Caco-2 (cell line): Measurements from ENCODE around the gene PDCD1LG2. TPM values are rescaled to one million over a fixed set of nuclear protein-coding genes. Genes with fewer than 3 reads are reported as not detected.

ENCODE experiments used
- BruUV-seq: library from RNA; stranded (reverse); fragments of 400-500 nt; replicated peaks from 2 replicates; lab custom pipeline; 2021; lab: Mats Ljungman, UMichigan
- CTCF ChIA-PET: fragments of 300-600 bp; sonication (Branson Sonifier 250); formaldehyde crosslinking; loops from one replicate; lab custom pipeline; 2022; ENCODE audit warnings: antibody characterized with exemption; lab: Charles Lee
- POLR2A ChIA-PET: fragments of 300-600 bp; sonication (Branson Sonifier 250); formaldehyde crosslinking; loops from one replicate; lab custom pipeline; 2022; ENCODE audit warnings: antibody characterized with exemption; lab: Charles Lee
- DNase-seq, 2 experiments: peaks; one replicate each; pipeline versions ENCODE4 v3.0.0 to v3.0.0-alpha.2; 2020 to 2022
- H3K27me3 ChIP-seq: replicated peaks from 2 replicates; pipeline ENCODE4 v1.6.0; 2011; ENCODE audit warnings: low read length; ENCODE audit not compliant: control insufficient read depth, insufficient read depth
- H3K36me3 ChIP-seq: 2 replicates; pipeline ENCODE4 v1.5.1; 2011; ENCODE audit warnings: low read length; ENCODE audit not compliant: control insufficient read depth, insufficient read depth
- H3K4me1 ChIP-seq: fragments of 250-450 bp; sonication (Bioruptor Pico); 2 replicates; pipeline ENCODE4 v1.5.1; 2020; ENCODE audit warnings: mild to moderate bottlenecking
- H3K4me3 ChIP-seq: 2 replicates; pipeline ENCODE4 v1.5.1; 2011; ENCODE audit warnings: low read depth, mild to moderate bottlenecking, control low read depth, low read length
- H3K9me3 ChIP-seq: fragments of 250-450 bp; sonication (Bioruptor Pico); 2 replicates; pipeline ENCODE4 v1.5.1; 2020; ENCODE audit warnings: mild to moderate bottlenecking, moderate library complexity
- H3K27ac Mint-ChIP-seq: one replicate; pipeline ENCODE4 v1.8.0; 2022; ENCODE audit warnings: mixed read lengths; ENCODE audit not compliant: unreplicated experiment
- H3K27me3 Mint-ChIP-seq: one replicate; pipeline ENCODE4 v1.8.0; 2022; ENCODE audit warnings: mixed read lengths; ENCODE audit not compliant: insufficient read depth, unreplicated experiment
- H3K36me3 Mint-ChIP-seq: one replicate; pipeline ENCODE4 v1.8.0; 2022; ENCODE audit warnings: mild to moderate bottlenecking, mixed read lengths; ENCODE audit not compliant: insufficient read depth, unreplicated experiment
- H3K4me1 Mint-ChIP-seq: one replicate; pipeline ENCODE4 v1.8.0; 2022; ENCODE audit warnings: low read depth, mixed read lengths; ENCODE audit not compliant: unreplicated experiment
- H3K4me3 Mint-ChIP-seq: one replicate; pipeline ENCODE4 v1.8.0; 2022; ENCODE audit warnings: mild to moderate bottlenecking, moderate library complexity, mixed read lengths; ENCODE audit not compliant: unreplicated experiment
- H3K9me3 Mint-ChIP-seq: one replicate; pipeline ENCODE4 v1.8.0; 2022; ENCODE audit warnings: mixed read lengths; ENCODE audit not compliant: unreplicated experiment
- CTCF ChIP-seq, 2 experiments: fragments of 200-600 bp in 1 of 2; IDR thresholded peaks; 1 replicate in 1 of 2; 2 replicates in 1 of 2; pipeline versions ENCODE4 v1.5.1 to v1.8.0; 2011 to 2022; ENCODE audit warnings: antibody characterized with exemption in 1 of 2, control low read depth in 1 of 2, inconsistent platforms in 1 of 2, low read depth in 1 of 2, low read length in 1 of 2, mild to moderate bottlenecking in 1 of 2, moderate library complexity in 1 of 2; ENCODE audit not compliant: insufficient read depth in 1 of 2, severe bottlenecking in 1 of 2, unreplicated experiment in 1 of 2
- intact Hi-C: fragments of 100-400 bp; cut with micrococcal nuclease; formaldehyde crosslinking; loops from one replicate; pipeline ENCODE4 v1.10.0; 2022; ENCODE audit not compliant: unreplicated experiment
- total RNA-seq: library from RNA; stranded (reverse); gene quantifications from 2 replicates; pipeline ENCODE4 v1.2.3, GENCODE V29; 2022

The PDCD1LG2 gene
- total RNA-seq, 1 experiment from 2014 or later, result not detected

DNA sequence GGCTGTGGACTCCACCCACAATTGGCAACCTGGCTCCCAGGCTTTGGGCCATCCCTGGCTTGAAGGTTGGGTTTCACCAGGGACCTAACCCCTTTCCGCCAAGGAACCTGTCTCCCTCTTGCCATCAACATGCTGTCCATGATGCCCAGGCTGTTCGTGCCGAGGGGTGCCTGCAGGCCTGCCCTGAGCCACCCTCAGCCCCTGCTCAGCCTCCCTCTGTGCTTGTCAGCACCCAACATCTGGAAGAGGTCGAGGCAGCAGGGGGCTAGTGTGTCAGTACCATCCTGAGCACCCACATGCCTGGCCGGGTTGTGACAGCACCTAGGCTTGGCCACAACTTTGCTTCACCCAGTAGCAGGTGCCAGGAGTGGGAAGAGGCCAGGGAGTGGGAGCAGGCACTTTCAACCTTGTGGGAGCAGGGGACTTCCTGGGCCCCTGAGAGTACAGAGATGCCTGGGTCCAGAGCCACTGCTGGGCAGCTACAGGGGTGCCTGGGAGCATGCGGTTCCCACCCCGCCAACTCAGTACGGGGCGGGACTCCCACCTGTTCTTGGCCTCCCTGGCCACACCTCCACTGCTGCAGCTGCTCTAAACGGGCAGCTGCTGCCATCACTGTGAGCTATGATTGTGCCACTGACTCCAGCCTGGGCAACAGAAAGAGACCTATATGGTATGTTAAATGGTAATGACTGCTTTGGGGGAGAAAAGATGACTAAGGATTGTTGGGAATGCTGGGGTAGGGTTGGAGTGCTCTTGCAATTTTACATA lies 6.3 kb downstream of the PDCD1LG2 start:
- BruUV-seq, result no TSS peak
- Mint-ChIP-seq H3K4me1 (no peaks in the 10 kb centered on the region), H3K9me3 (no peaks in the 10 kb centered on the region), H3K36me3 (no peaks in the 10 kb centered on the region), H3K27me3 (peaks cover 3% of the 10 kb centered on the region), H3K27ac (no peak overlapping the region), H3K4me3 (no peak overlapping the region)
- POLR2A ChIA-PET, result no interaction called here
- intact Hi-C loops, result no loop called here
- Histone ChIP-seq H3K36me3 (no peaks in the 10 kb centered on the region), H3K4me3 (no peak overlapping the region), H3K4me1 (no peaks in the 10 kb centered on the region), H3K27me3 (no peaks in the 10 kb centered on the region), H3K9me3 (no peaks in the 10 kb centered on the region)
- TF ChIP-seq CTCF (IDR thresholded peaks at IDR 0.05; ENCODE audit: insufficient read depth in 1 of 2, low read depth in 1 of 2, low read length in 1 of 2, severe bottlenecking in 1 of 2, unreplicated experiment in 1 of 2), result no peak
- DNase-seq, result no peak
- CTCF ChIA-PET, result no interaction called here

GRCh38 chr9:5518171-5518936 lies 8.0 kb downstream of the PDCD1LG2 start:
- BruUV-seq, result no TSS peak
- H3K4me1 Mint-ChIP-seq, result no peaks in the 10 kb centered on the region
- Histone ChIP-seq H3K36me3 (no peaks in the 10 kb centered on the region), H3K4me1 (no peaks in the 10 kb centered on the region), H3K4me3 (no peak overlapping the region), H3K27me3 (no peaks in the 10 kb centered on the region), H3K9me3 (no peaks in the 10 kb centered on the region)
- no peak overlapping the region for H3K27ac Mint-ChIP-seq
- CTCF ChIA-PET, result no interaction called here
- no peak for DNase-seq
- no peaks in the 10 kb centered on the region for H3K27me3 Mint-ChIP-seq
- intact Hi-C loops, result no loop called here
- no peak overlapping the region for H3K4me3 Mint-ChIP-seq
- H3K9me3 Mint-ChIP-seq, result no peaks in the 10 kb centered on the region
- no peaks in the 10 kb centered on the region for H3K36me3 Mint-ChIP-seq
- POLR2A ChIA-PET, result no interaction called here
- TF ChIP-seq CTCF (IDR thresholded peaks at IDR 0.05; ENCODE audit: insufficient read depth in 1 of 2, low read depth in 1 of 2, low read length in 1 of 2, severe bottlenecking in 1 of 2, unreplicated experiment in 1 of 2), result no peak

DNA sequence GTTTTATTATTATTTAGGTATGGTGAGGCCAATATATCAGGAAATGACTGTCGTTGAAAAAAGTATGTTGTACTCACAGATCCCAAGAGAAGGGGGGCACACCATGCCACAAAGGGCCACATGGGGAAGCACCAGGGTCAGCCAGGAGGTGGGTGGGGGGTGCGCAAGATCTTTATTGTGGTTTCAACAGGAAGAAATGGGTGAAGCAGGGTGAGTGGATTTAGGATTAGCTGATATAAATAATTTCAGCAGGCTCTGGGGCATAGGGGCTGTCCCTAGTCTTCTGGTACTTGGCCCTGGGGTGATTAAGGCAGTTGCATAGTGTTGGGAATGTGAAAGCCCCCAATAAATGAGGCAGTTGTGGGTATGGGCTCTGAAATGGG lies 8.6 kb downstream of the PDCD1LG2 start:
- Histone ChIP-seq H3K27me3 (no peaks in the 10 kb centered on the region), H3K36me3 (no peaks in the 10 kb centered on the region), H3K4me3 (no peak overlapping the region), H3K9me3 (no peaks in the 10 kb centered on the region), H3K4me1 (no peaks in the 10 kb centered on the region)
- Mint-ChIP-seq H3K4me3 (no peak overlapping the region), H3K9me3 (no peaks in the 10 kb centered on the region), H3K27me3 (no peaks in the 10 kb centered on the region), H3K36me3 (no peaks in the 10 kb centered on the region), H3K27ac (no peak overlapping the region), H3K4me1 (no peaks in the 10 kb centered on the region)
- DNase-seq, result no peak
- no peak for TF ChIP-seq CTCF (IDR thresholded peaks at IDR 0.05; ENCODE audit: insufficient read depth in 1 of 2, low read depth in 1 of 2, low read length in 1 of 2, severe bottlenecking in 1 of 2, unreplicated experiment in 1 of 2)
- no TSS peak for BruUV-seq
- POLR2A ChIA-PET, result no interaction called here
- CTCF ChIA-PET, result no interaction called here
- intact Hi-C loops, result no loop called here
